Activated CD4-positive, alpha-beta T cell treated with anti-CD3 and anti-CD28 coated beads, Interleukin-10, Interleukin-2, amounts not matched to agents 100 ng/mL and 50 ng/mL, durations not matched to agents 16 hours and 8 hours (primary cell): Measurements from ENCODE around the gene AMBN.

Experiments
- DNase-seq: peaks from one replicate; pipeline ENCODE4 v3.0.0-alpha.2; 2020

Gene AMBN

GRCh38 chr4:70591955-70592582 is at the start of gene AMBN:
AMBN (plus strand) TSS chr4:70592256; CDS start chr4:70592359, 103 bp downstream.
- no peak for DNase-seq

- DNase-seq, result peak; percentile 12
Measured at GRCh38 chr4:70544279-70544868, 47.7 kb upstream of the AMBN start.

GRCh38 chr4:70556856-70557255 is 35.2 kb upstream of the AMBN start:
- DNase-seq, result no peak

- DNase-seq, result peak; percentile 47
Measured at GRCh38 chr4:70559211-70559830, 32.7 kb upstream of the AMBN start.

GRCh38 chr4:70559924-70560323 is 32.1 kb upstream of the AMBN start:
- DNase-seq, result no peak

- no peak for DNase-seq
Measured at GRCh38 chr4:70564033-70564432, 28.0 kb upstream of the AMBN start.

GRCh38 chr4:70570796-70571195 is 21.3 kb upstream of the AMBN start:
- no peak for DNase-seq

GRCh38 chr4:70571772-70572171 is 20.3 kb upstream of the AMBN start:
- DNase-seq, result no peak

GRCh38 chr4:70575964-70576363 is 16.1 kb upstream of the AMBN start:
- DNase-seq, result no peak

- DNase-seq, result no peak
Measured at GRCh38 chr4:70577220-70577927, 14.7 kb upstream of the AMBN start.

- no peak for DNase-seq
Measured at GRCh38 chr4:70581980-70582379, 10.1 kb upstream of the AMBN start.

- no peak for DNase-seq
Measured at GRCh38 chr4:70583952-70584834, 7.9 kb upstream of the AMBN start.

GRCh38 chr4:70586841-70587240 is 5.2 kb upstream of the AMBN start:
- no peak for DNase-seq

- no peak for DNase-seq
Measured at GRCh38 chr4:70589785-70590184, 2.3 kb upstream of the AMBN start.

- no peak for DNase-seq
Measured at GRCh38 chr4:70594196-70594595, 2.1 kb downstream of the AMBN start.

GRCh38 chr4:70600305-70600704 is 8.2 kb downstream of the AMBN start:
- DNase-seq, result no peak

GRCh38 chr4:70600977-70601376 is 8.9 kb downstream of the AMBN start:
- DNase-seq, result no peak

- peak; percentile 77 for DNase-seq
Measured at GRCh38 chr4:70601422-70602039, 9.5 kb downstream of the AMBN start.

- no peak for DNase-seq
Measured at GRCh38 chr4:70603856-70604255, 11.8 kb downstream of the AMBN start.

- no peak for DNase-seq
Measured at GRCh38 chr4:70606459-70606858, 14.4 kb downstream of the AMBN start.

- DNase-seq, result no peak
Measured at GRCh38 chr4:70607334-70607853, 15.3 kb downstream of the AMBN start.

- DNase-seq, result no peak
Measured at GRCh38 chr4:70608324-70608723, 16.3 kb downstream of the AMBN start.
